Body of pancreas (tissue), 4 donors: ENCODE measurements around the gene SUDS3. TPM values are rescaled to one million over a fixed set of nuclear protein-coding genes. Genes with fewer than 3 reads are reported as not detected.
A peak's percentile ranks its signal among the peaks of the same experiment; 100 is the strongest.

Source experiments
- ATAC-seq: fragments of 150-250 bp; one replicate; pipeline ENCODE4 v1.9.1; 2016
- DNase-seq, 4 donors: peaks; one replicate each; pipeline ENCODE4 v3.0.0-alpha.2; 2019
- H3K27ac ChIP-seq, 4 donors: fragments of 200-600 bp; sonication (generic); 1 replicate in 3 of 4; 2 replicates in 1 of 4; pipeline versions ENCODE4 v1.5.1 to v1.6.1; 2016 to 2019; ENCODE audit warnings: mild to moderate bottlenecking in 1 of 4, mixed read lengths in 1 of 4, moderate library complexity in 1 of 4
- H3K27me3 ChIP-seq, 2 donors: fragments of 200-600 bp; sonication (generic); one replicate each; pipeline ENCODE4 v1.6.0; 2016; ENCODE audit warnings: mild to moderate bottlenecking in 1 of 2
- H3K36me3 ChIP-seq, 2 donors: fragments of 200-600 bp; sonication (generic); replicated peaks in 1 of 2; 2 replicates each; pipeline ENCODE4 v1.5.1; 2016; ENCODE audit warnings: low read depth in 2 of 2; ENCODE audit not compliant: insufficient read depth in 1 of 2
- H3K4me1 ChIP-seq: fragments of 200-600 bp; sonication (generic); one replicate; pipeline ENCODE4 v1.6.0; 2016
- H3K4me3 ChIP-seq, 2 donors: fragments of 200-600 bp; sonication (generic); 1 replicate in 1 of 2; 2 replicates in 1 of 2; pipeline ENCODE4 v1.5.1; 2016 to 2019
- H3K9me3 ChIP-seq, 3 donors: fragments of 200-600 bp; sonication (generic); 1 replicate in 2 of 3; 2 replicates in 1 of 3; pipeline ENCODE4 v1.5.1; 2016
- CTCF ChIP-seq, 7 experiments: fragments of 450-650 bp in 4 of 7; fragments of 200-600 bp in 3 of 7; sonication (generic) in 3 of 7; IDR thresholded peaks; one replicate each; pipeline ENCODE4 v1.5.1; 2016 to 2019; ENCODE audit warnings: antibody characterized with exemption in 7 of 7
- POLR2A ChIP-seq, 3 donors: fragments of 450-650 bp; IDR thresholded peaks; one replicate each; pipeline ENCODE4 v1.6.1; 2016; ENCODE audit warnings: antibody characterized with exemption in 3 of 3, mild to moderate bottlenecking in 2 of 3
- WGBS, 2 donors: methylation state at CpG; one replicate each; pipeline ENCODE4 v1.1.5; 2017; 5-methylcytosine and 5-hydroxymethylcytosine counted together
- intact Hi-C: fragments of 100-400 bp; cut with DNase I; formaldehyde crosslinking; loops from one replicate; pipeline ENCODE4 v1.15.1; 2023
- total RNA-seq, 2 donors: library from RNA; depleted of rRNA; stranded (reverse); fragments of >200 nt; gene quantifications; one replicate each; pipeline ENCODE4 v1.1.0, GENCODE V29; 2016

The SUDS3 gene
- total RNA-seq, 2 donors from 2014 or later, result 30.3 to 35.5 TPM

GRCh38 chr12:118377884-118378470 lies 1.6 kb downstream of the SUDS3 start:
- Histone ChIP-seq H3K36me3 (peaks cover 0 to 6% of the 10 kb centered on the region in 2 donors), H3K27me3 (no peaks in the 10 kb centered on the region), H3K9me3 (no peaks in the 10 kb centered on the region), H3K27ac (peak overlapping the region in 3 of 4 donors; percentile 93 to 99 (median 97)), H3K4me1 (peaks cover 37% of the 10 kb centered on the region), H3K4me3 (peak overlapping the region; percentile 57 to 100)
- intact Hi-C loops, result loop anchor here (10.0 kb wide), 1 partner anchor 203 kb away; no protein-coding TSS in a partner anchor
- 27 to 30% methylated on average over 8 of the region's 8 CpGs for WGBS, 2 donors
- DNase-seq, result peak; percentile 38 to 73 (median 60)
- peak in 1 of 3 donors; percentile 9 for TF ChIP-seq POLR2A (IDR thresholded peaks at IDR 0.05)
- TF ChIP-seq CTCF (IDR thresholded peaks at IDR 0.05), result peak; percentile 63 to 98 (median 92)
- ATAC-seq, result no peak

- Histone ChIP-seq H3K36me3 (peaks cover 9 to 40% of the 10 kb centered on the region in 2 donors), H3K27ac (no peak overlapping the region), H3K27me3 (no peaks in the 10 kb centered on the region), H3K9me3 (no peaks in the 10 kb centered on the region), H3K4me1 (no peaks in the 10 kb centered on the region), H3K4me3 (no peak overlapping the region)
- WGBS, 2 donors, result 81 to 95% methylated on average over 2 of the region's 2 CpGs
- no peak for TF ChIP-seq CTCF (IDR thresholded peaks at IDR 0.05)
- TF ChIP-seq POLR2A (IDR thresholded peaks at IDR 0.05), result no peak
- DNase-seq (no peak), ATAC-seq (no peak)
- intact Hi-C loops, result no loop called here
These were observed 15.1 kb downstream of the SUDS3 start for GRCh38 chr12:118391424-118391823.

GRCh38 chr12:118391836-118392235 lies 15.5 kb downstream of the SUDS3 start:
- intact Hi-C loops, result no loop called here
- TF ChIP-seq CTCF (IDR thresholded peaks at IDR 0.05), result no peak
- no peak for TF ChIP-seq POLR2A (IDR thresholded peaks at IDR 0.05)
- DNase-seq (no peak), ATAC-seq (no peak)
- peaks cover 9 to 39% of the 10 kb centered on the region in 2 donors for H3K36me3 ChIP-seq
- no peaks in the 10 kb centered on the region for H3K27me3 ChIP-seq
- no peaks in the 10 kb centered on the region for H3K4me1 ChIP-seq
- H3K27ac ChIP-seq, result no peak overlapping the region
- no peaks in the 10 kb centered on the region for H3K9me3 ChIP-seq
- WGBS, 2 donors, result 100% methylated on average over 1 of the region's 1 CpG
- H3K4me3 ChIP-seq, result no peak overlapping the region

GRCh38 chr12:118397708-118398440 lies 21.5 kb downstream of the SUDS3 start:
- intact Hi-C loops, result no loop called here
- DNase-seq, result no peak
- H3K27me3 ChIP-seq, result no peaks in the 10 kb centered on the region
- TF ChIP-seq CTCF (IDR thresholded peaks at IDR 0.05), result no peak
- no peak for TF ChIP-seq POLR2A (IDR thresholded peaks at IDR 0.05)
- H3K9me3 ChIP-seq, result no peaks in the 10 kb centered on the region
- no peaks in the 10 kb centered on the region for H3K4me1 ChIP-seq
- ATAC-seq, result no peak
- peaks cover 7 to 27% of the 10 kb centered on the region in 2 donors for H3K36me3 ChIP-seq
- WGBS, 2 donors, result 87 to 88% methylated on average over 10 of the region's 10 CpGs
- H3K4me3 ChIP-seq, result no peak overlapping the region
- no peak overlapping the region for H3K27ac ChIP-seq
